Psoas muscle (tissue), 8 donors: ENCODE data around the gene EPHA4. TPM values are rescaled to one million over a fixed set of nuclear protein-coding genes. Genes with fewer than 3 reads are reported as not detected.

Experiments
- ATAC-seq, 4 donors: fragments of 200-7000 bp; cut with Tn5 transposase; one replicate each; pipeline ENCODE4 v1.9.1; 2020; ENCODE audit warnings: moderate library complexity in 3 of 4, mild to moderate bottlenecking in 2 of 4
- DNase-seq, 2 donors: peaks; one replicate each; pipeline ENCODE4 v3.0.0-alpha.2; 2020
- H3K27ac ChIP-seq: fragments of 200-600 bp; one replicate; pipeline ENCODE4 v1.8.0; 2022
- H3K27me3 ChIP-seq, 3 donors: fragments of 200-600 bp in 1 of 3; one replicate each; pipeline versions ENCODE4 v1.6.1 to v1.8.0; 2013 to 2022; ENCODE audit warnings: low read length in 2 of 3, mild to moderate bottlenecking in 2 of 3, moderate library complexity in 1 of 3; ENCODE audit not compliant: insufficient read depth in 3 of 3
- H3K36me3 ChIP-seq, 2 donors: fragments of 200-600 bp in 1 of 2; one replicate each; pipeline versions ENCODE4 v1.6.1 to v1.8.0; 2013 to 2022; ENCODE audit warnings: low read depth in 1 of 2, mild to moderate bottlenecking in 1 of 2, moderate library complexity in 1 of 2; ENCODE audit not compliant: insufficient read depth in 1 of 2
- H3K4me1 ChIP-seq: fragments of 200-600 bp; one replicate; pipeline ENCODE4 v1.8.0; 2022
- H3K4me3 ChIP-seq: fragments of 200-600 bp; one replicate; pipeline ENCODE4 v1.8.0; 2022; ENCODE audit warnings: mild to moderate bottlenecking
- H3K9me3 ChIP-seq: fragments of 200-600 bp; one replicate; pipeline ENCODE4 v1.8.0; 2022
- WGBS, 3 donors: extraction: QIAGEN DNeasy Blood & Tissue Kit; methylation state at CpG; one replicate each; pipeline versions ENCODE4 v1.1.6 to v1.1.7; 2013; 5-methylcytosine and 5-hydroxymethylcytosine counted together
- intact Hi-C, 2 donors: fragments of 100-400 bp; cut with DNase I; formaldehyde crosslinking; loops; one replicate each; pipeline versions ENCODE4 v1.11.0 to v1.14.2; 2022
- polyA plus RNA-seq, 3 donors: library from polyadenylated mRNA; stranded (reverse); fragments of 200-250 nt; gene quantifications; one replicate each; pipeline ENCODE4 v1.2.3, GENCODE V29; 2013
- total RNA-seq, 4 donors: library from RNA; stranded (reverse); fragmentation: NEBNext Ultra II Directional in 2 of 4; extraction: Animal tissue kit (Norgen Biotek cat#: 25700) in 2 of 4; gene quantifications; one replicate each; pipeline versions ENCODE4 v1.2.1 to v1.2.4, GENCODE V29; 2021 to 2023
- TF ChIP-seq, protein P1 (sequence below): fragments of 200-600 bp; IDR thresholded peaks from one replicate; pipeline ENCODE4 v1.8.0; 2022; ENCODE audit warnings: antibody characterized with exemption
- donor health status: healthy with polysubstance abuse.
- donor health status: DM: no; HTN: no; CAD: no; lungs with moderate emphysema.
- donor health status: Bipolar disorder and iron deficiency.
- donor health status: healthy.
- donor health status: DM: yes; HTN: yes; CAD: no.
- donor health status: DM: no; HTN: no; CAD: no.
- donor health status: DM: no; HTN: no; CAD: no.
- donor health status: DM: yes; HTN: yes; CAD: no.

Gene EPHA4
- total and polyA plus RNA-seq, 7 donors, result 0.76 to 6.3 (median 3.8) TPM

GRCh38 chr2:221449406-221449805 lies 122.7 kb downstream of the EPHA4 start:
- H3K27me3 ChIP-seq, result no peaks in the 10 kb centered on the region
- ATAC-seq (no peak), DNase-seq (no peak)
- no peak overlapping the region for H3K27ac ChIP-seq
- H3K4me3 ChIP-seq, result no peak overlapping the region
- 83 to 93% (median 86%) methylated on average over 4 of the region's 4 CpGs for whole genome bisulfite sequencing, 3 donors
- H3K4me1 ChIP-seq, result no peaks in the 10 kb centered on the region
- intact Hi-C loops, result no loop called here
- no peaks in the 10 kb centered on the region for H3K9me3 ChIP-seq
- TF ChIP-seq, protein P1, sequence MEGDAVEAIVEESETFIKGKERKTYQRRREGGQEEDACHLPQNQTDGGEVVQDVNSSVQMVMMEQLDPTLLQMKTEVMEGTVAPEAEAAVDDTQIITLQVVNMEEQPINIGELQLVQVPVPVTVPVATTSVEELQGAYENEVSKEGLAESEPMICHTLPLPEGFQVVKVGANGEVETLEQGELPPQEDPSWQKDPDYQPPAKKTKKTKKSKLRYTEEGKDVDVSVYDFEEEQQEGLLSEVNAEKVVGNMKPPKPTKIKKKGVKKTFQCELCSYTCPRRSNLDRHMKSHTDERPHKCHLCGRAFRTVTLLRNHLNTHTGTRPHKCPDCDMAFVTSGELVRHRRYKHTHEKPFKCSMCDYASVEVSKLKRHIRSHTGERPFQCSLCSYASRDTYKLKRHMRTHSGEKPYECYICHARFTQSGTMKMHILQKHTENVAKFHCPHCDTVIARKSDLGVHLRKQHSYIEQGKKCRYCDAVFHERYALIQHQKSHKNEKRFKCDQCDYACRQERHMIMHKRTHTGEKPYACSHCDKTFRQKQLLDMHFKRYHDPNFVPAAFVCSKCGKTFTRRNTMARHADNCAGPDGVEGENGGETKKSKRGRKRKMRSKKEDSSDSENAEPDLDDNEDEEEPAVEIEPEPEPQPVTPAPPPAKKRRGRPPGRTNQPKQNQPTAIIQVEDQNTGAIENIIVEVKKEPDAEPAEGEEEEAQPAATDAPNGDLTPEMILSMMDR, result no peak
- H3K36me3 ChIP-seq, result peaks cover 0 to 7% of the 10 kb centered on the region in 2 donors

GRCh38 chr2:221448844-221449390 lies 123.2 kb downstream of the EPHA4 start:
- peaks cover 0 to 2% of the 10 kb centered on the region in 2 donors for H3K36me3 ChIP-seq
- ATAC-seq (no peak), DNase-seq (no peak)
- H3K9me3 ChIP-seq, result no peaks in the 10 kb centered on the region
- WGBS, 3 donors, result 67 to 80% (median 74%) methylated on average over 4 of the region's 4 CpGs
- TF ChIP-seq, protein P1, result no peak
- H3K27me3 ChIP-seq, result no peaks in the 10 kb centered on the region
- no peak overlapping the region for H3K4me3 ChIP-seq
- intact Hi-C loops, result no loop called here
- H3K4me1 ChIP-seq, result peaks cover 4% of the 10 kb centered on the region
- no peak overlapping the region for H3K27ac ChIP-seq

DNA sequence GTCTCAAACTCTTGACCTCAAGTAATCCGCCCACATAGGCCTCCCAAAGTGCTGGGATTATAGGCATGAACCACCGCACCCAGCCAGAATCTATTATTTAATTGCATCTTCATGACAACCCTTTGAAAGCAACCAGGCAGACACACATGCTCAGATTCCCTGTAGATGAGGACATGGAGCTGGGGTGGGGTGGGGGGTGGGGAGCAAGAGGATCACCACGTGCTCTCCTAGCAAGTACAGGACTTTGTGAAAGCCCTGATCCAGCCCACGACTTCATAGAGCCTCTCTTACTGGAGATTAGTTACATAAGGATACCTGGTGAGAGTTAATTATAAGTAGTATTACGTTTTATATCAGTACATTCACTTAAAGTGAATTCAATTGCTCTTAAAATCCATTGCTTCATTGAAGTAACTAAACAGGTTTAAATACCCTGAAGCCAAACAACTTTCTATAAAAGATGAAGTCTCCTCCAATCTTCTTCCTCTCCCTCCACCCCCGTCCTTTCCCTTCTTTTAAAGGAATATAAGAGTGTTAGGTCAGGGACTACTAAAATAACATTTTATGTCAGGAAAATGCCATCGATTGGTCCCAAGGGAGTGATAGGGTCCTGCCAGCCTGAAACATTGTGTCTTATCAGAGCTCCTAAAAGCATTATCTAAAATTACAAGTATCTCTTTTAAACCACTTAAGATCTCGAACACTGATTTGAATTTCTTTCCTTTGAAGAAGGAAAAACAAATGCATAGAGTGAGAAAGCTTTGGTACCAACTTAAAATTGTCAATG lies 123.9 kb downstream of the EPHA4 start:
- DNase-seq, result no peak
- peaks cover 11% of the 10 kb centered on the region for H3K4me1 ChIP-seq
- ATAC-seq, result no peak
- WGBS, 3 donors, result 75 to 87% (median 81%) methylated on average over 8 of the region's 8 CpGs
- H3K36me3 ChIP-seq, result no peaks in the 10 kb centered on the region
- TF ChIP-seq, protein P1, result no peak
- no peak overlapping the region for H3K4me3 ChIP-seq
- H3K9me3 ChIP-seq, result no peaks in the 10 kb centered on the region
- no peak overlapping the region for H3K27ac ChIP-seq
- H3K27me3 ChIP-seq, result no peaks in the 10 kb centered on the region
- intact Hi-C loops, result no loop called here

GRCh38 chr2:221447310-221447709 lies 124.8 kb downstream of the EPHA4 start:
- Histone ChIP-seq H3K9me3 (no peaks in the 10 kb centered on the region), H3K4me3 (no peak overlapping the region), H3K36me3 (peaks cover 0 to 3% of the 10 kb centered on the region in 2 donors), H3K27me3 (no peaks in the 10 kb centered on the region), H3K4me1 (peaks cover 12% of the 10 kb centered on the region), H3K27ac (no peak overlapping the region)
- 68 to 85% (median 81%) methylated on average over 6 of the region's 6 CpGs for WGBS, 3 donors
- intact Hi-C loops, result no loop called here
- ATAC-seq (no peak), DNase-seq (no peak)
- TF ChIP-seq, protein P1, result no peak
